DMS79 (cell line): ENCODE measurements around the gene SHB.

Experiments
- DNase-seq: peaks from one replicate; lab custom pipeline; 2025; lab: John Stamatoyannopoulos, UW

Gene SHB

GRCh38 chr9:37935096-37935495, 133.9 kb downstream of the SHB start:
- no peak for DNase-seq

DNA sequence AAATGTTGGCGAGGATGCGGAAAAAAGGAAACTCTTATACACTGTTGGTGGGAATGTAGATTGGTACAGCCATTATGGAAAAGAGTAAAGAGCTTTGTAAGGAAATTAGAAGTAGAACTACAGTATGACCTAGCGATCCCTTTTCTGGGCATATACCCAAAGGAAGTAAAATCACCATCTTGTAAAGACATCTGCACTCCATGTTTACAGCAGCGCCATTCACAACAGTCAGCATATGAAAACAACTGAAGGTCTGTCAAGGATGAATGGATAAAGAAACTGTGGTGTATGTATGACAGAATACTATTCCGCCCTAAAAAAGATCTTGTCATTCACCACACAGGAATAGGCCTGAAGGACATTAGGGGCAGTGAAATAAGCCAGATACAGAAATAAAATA, 137.4 kb downstream of the SHB start:
- DNase-seq, result no peak

DNA sequence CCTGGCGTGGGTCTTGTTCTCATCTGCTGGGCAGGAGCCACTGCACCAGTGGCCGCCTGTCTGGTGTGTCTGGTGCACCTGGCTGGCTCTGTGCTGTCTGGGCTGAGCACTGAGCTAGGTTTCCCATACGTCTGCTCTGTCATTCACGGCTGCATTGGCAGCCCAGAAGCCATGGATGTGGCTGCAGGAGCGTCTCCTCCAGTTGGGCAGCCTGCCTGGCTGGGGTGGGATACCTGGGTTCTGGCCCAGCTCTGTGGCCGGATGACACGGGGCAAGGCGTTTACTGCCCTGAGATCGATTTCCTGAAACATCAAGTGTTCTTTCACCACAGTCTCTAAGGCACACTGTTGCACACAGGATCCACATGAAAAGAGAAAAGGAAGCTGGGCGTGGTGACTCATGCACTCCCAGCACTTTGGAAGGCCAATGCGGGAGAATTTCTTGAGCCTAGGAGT, 139.6 kb downstream of the SHB start:
- no peak for DNase-seq

- no peak for DNase-seq
Measured at GRCh38 chr9:37928552-37929430, 140.2 kb downstream of the SHB start.

- DNase-seq, result no peak
Measured at GRCh38 chr9:37927601-37928551, 141.2 kb downstream of the SHB start.

GRCh38 chr9:37927132-37927531, 141.9 kb downstream of the SHB start:
- DNase-seq, result no peak

GRCh38 chr9:37926737-37927118, 142.3 kb downstream of the SHB start:
- no peak for DNase-seq

- DNase-seq, result no peak
Measured at GRCh38 chr9:37925786-37926736, 143.0 kb downstream of the SHB start.

GRCh38 chr9:37925006-37925405, 144.0 kb downstream of the SHB start:
- no peak for DNase-seq

DNA sequence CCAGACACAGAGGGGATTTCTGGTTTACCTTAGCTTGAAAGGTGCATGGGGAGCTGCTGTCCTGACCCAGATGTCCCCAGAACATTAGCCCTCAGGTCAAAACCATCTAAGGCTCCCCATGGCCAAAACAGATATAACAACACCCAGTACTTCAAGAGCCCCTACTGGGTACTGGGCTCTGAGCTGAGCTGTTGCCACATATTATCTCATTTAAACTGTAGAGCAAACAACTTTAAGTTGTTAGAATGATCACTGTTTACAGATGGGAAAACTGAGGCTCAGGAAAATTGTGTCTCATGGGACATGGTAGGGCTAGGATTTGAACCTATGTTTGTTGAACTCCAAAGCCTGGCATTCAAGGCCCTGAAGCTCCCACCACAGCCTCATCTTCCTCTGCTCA, 144.5 kb downstream of the SHB start:
- DNase-seq, result no peak

GRCh38 chr9:37923796-37924427, 145.1 kb downstream of the SHB start:
- no peak for DNase-seq

GRCh38 chr9:37923118-37923795, 145.8 kb downstream of the SHB start:
- no peak for DNase-seq

- no peak for DNase-seq
Measured at GRCh38 chr9:37922363-37923117, 146.5 kb downstream of the SHB start.

DNA sequence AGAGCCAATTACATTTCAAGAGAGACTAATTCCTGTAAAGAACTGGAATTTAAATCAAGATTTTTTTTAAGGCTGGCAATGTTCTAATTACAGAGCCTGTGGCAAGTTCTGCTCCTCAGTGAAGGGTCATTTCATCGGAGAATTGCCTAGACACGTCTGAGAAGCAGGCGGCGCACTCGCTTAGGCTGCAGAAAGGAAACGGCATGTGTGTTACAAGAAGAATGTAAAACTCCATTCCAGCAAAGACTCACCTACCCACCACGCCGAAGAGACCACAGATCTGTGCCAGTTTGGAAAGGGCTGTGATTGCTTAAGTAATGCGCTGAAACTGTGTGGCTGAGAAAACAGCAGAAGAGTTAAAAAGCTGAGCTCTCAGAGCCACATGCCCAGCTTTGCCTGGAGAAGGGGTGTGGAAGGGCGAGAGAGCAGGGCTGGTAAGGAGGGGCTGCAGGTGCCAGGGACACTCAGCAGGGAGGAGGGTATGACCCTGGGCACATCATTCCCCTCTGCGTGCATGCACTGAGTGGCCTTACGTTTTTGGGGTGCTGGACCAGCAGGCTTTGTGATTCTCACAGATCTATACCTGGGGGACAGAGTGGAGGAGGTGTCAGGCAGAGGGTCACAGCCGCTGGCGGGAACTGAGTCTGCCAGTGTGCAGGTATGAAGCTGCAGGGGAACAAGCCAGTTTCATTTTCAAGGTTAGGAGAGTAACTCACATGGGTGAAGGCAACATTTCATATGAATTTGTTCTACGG, 147.3 kb downstream of the SHB start:
- peak; percentile 58 for DNase-seq

GRCh38 chr9:37921168-37921510, 147.9 kb downstream of the SHB start:
- DNase-seq, result no peak

- DNase-seq, result no peak
Measured at GRCh38 chr9:37920471-37921167, 148.4 kb downstream of the SHB start.

DNA sequence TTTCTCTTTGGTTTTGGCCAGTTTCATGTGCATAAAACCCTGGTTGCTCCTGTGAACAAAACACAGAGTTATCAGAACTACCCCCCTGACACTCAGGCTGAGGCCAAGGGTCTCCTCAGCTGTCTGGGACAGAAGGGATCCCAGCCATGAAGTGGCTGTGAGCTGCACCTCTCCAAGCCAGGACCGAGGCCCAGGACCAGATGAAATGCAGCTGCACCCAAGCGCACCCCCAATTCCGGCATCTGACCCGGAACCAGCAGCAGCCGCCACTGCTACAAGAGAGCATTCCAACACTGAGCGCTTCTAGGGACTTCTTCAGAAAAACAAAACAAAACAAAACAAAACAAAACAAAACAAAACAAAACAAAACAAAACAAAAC, 149.1 kb downstream of the SHB start:
- no peak for DNase-seq

GRCh38 chr9:37919246-37919955, 149.6 kb downstream of the SHB start:
- DNase-seq, result no peak
